OCI-LY1 (cell line): ENCODE data around the gene IL4I1.

Experiments
- H2AFZ ChIP-seq: fragments of 200-600 bp; sonication (generic), shearing (Covaris generic); 2 replicates; pipeline ENCODE4 v1.6.0; 2014; ENCODE audit warnings: antibody characterized with exemption, mild to moderate bottlenecking, low read length
- H3F3A ChIP-seq: fragments of 200-600 bp; sonication (generic), shearing (Covaris generic); 2 replicates; pipeline ENCODE4 v1.6.0; 2014; ENCODE audit warnings: mild to moderate bottlenecking, antibody characterized with exemption, low read length, moderate library complexity; ENCODE audit not compliant: insufficient read depth
- H3K27ac ChIP-seq: fragments of 200-600 bp; sonication (generic); 2 replicates; pipeline ENCODE4 v1.5.1; 2014; ENCODE audit warnings: low read length, mixed run types, mild to moderate bottlenecking, low read depth; ENCODE audit not compliant: poor library complexity, severe bottlenecking
- H3K27me3 ChIP-seq: fragments of 200-600 bp; sonication (generic); 2 replicates; pipeline ENCODE4 v1.6.0; 2014; ENCODE audit warnings: antibody characterized with exemption, mild to moderate bottlenecking, low read length, moderate library complexity; ENCODE audit not compliant: insufficient read depth
- H3K36me3 ChIP-seq: fragments of 200-600 bp; sonication (generic); 2 replicates; pipeline ENCODE4 v1.6.1; 2014; ENCODE audit warnings: mild to moderate bottlenecking, antibody characterized with exemption, low read length, moderate library complexity, mixed read lengths; ENCODE audit not compliant: insufficient read depth
- H3K4me1 ChIP-seq: fragments of 200-600 bp; sonication (generic); 2 replicates; pipeline ENCODE4 v1.5.1; 2014; ENCODE audit warnings: mild to moderate bottlenecking, low read length, moderate library complexity; ENCODE audit not compliant: insufficient read depth, severe bottlenecking
- H3K4me2 ChIP-seq: fragments of 200-600 bp; sonication (generic), shearing (Covaris generic); 2 replicates; pipeline ENCODE4 v1.6.1; 2014; ENCODE audit warnings: low read length
- H3K4me3 ChIP-seq: fragments of 200-600 bp; sonication (generic); 2 replicates; pipeline ENCODE4 v1.5.1; 2014; ENCODE audit warnings: low read length, low read depth, mild to moderate bottlenecking, mixed read lengths; ENCODE audit not compliant: poor library complexity, severe bottlenecking
- H3K79me2 ChIP-seq: fragments of 200-600 bp; shearing (Covaris generic); 2 replicates; pipeline ENCODE4 v1.6.1; 2016; ENCODE audit warnings: mixed run types, low read length, mixed read lengths; ENCODE audit not compliant: insufficient read depth
- H3K9ac ChIP-seq: fragments of 200-600 bp; sonication (generic), shearing (Covaris generic); 2 replicates; pipeline ENCODE4 v1.6.1; 2014; ENCODE audit warnings: mild to moderate bottlenecking, low read length, mixed read lengths
- H3K9me2 ChIP-seq: fragments of 200-600 bp; sonication (generic), shearing (Covaris generic); 2 replicates; pipeline ENCODE4 v1.6.1; 2014; ENCODE audit warnings: low read depth, mild to moderate bottlenecking, low read length, mixed read lengths
- H3K9me3 ChIP-seq: fragments of 200-600 bp; shearing (Covaris generic); 2 replicates; pipeline ENCODE4 v1.6.1; 2014; ENCODE audit warnings: low read length, mixed read lengths
- H4K20me1 ChIP-seq: fragments of 200-600 bp; sonication (generic), shearing (Covaris generic); 2 replicates; pipeline ENCODE4 v1.6.0; 2016; ENCODE audit warnings: mild to moderate bottlenecking, low read length; ENCODE audit not compliant: insufficient read depth
- CTCF ChIP-seq: fragments of 200-600 bp; sonication (generic), shearing (Covaris generic); IDR thresholded peaks from 2 replicates; pipeline ENCODE4 v1.5.1; 2017; ENCODE audit warnings: mild to moderate bottlenecking, antibody characterized with exemption, low read length, moderate library complexity, mixed read lengths
- EZH2 ChIP-seq: fragments of 200-600 bp; sonication (generic), shearing (Covaris generic); IDR thresholded peaks from 2 replicates; pipeline ENCODE4 v1.8.0; 2017; ENCODE audit warnings: borderline replicate concordance, mixed run types, mild to moderate bottlenecking, antibody characterized with exemption, low read length, moderate library complexity, mixed read lengths

IL4I1 gene

GRCh38 chr19:49855676-49856573 lies 40.8 kb downstream of the IL4I1 start:
- H3K9me2 ChIP-seq: no peaks in the 10 kb centered on the region
- H3K4me3 ChIP-seq: no peak overlapping the region
- no peak overlapping the region for H3K9ac ChIP-seq
- no peak overlapping the region for H2AFZ ChIP-seq
- no peaks in the 10 kb centered on the region for H3K9me3 ChIP-seq
- no peaks in the 10 kb centered on the region for H4K20me1 ChIP-seq
- H3F3A ChIP-seq: no peaks in the 10 kb centered on the region
- H3K36me3 ChIP-seq: peaks cover 66% of the 10 kb centered on the region
- H3K79me2 ChIP-seq: peaks cover 25% of the 10 kb centered on the region
- H3K27ac ChIP-seq: peak overlapping the region; percentile 34
- H3K4me1 ChIP-seq: peaks cover 36% of the 10 kb centered on the region
- H3K27me3 ChIP-seq: no peaks in the 10 kb centered on the region
- no peak overlapping the region for H3K4me2 ChIP-seq
- TF ChIP-seq EZH2 (no peak), CTCF (no peak)

- peak overlapping the region; percentile 34 for H3K27ac ChIP-seq
- H3K4me2 ChIP-seq: no peak overlapping the region
- H3K79me2 ChIP-seq: peaks cover 25% of the 10 kb centered on the region
- H3K9me2 ChIP-seq: no peaks in the 10 kb centered on the region
- peaks cover 60% of the 10 kb centered on the region for H3K36me3 ChIP-seq
- H3K9me3 ChIP-seq: no peaks in the 10 kb centered on the region
- H3K4me3 ChIP-seq: no peak overlapping the region
- H4K20me1 ChIP-seq: no peaks in the 10 kb centered on the region
- H3K9ac ChIP-seq: no peak overlapping the region
- peaks cover 35% of the 10 kb centered on the region for H3K4me1 ChIP-seq
- no peak overlapping the region for H2AFZ ChIP-seq
- H3K27me3 ChIP-seq: no peaks in the 10 kb centered on the region
- H3F3A ChIP-seq: no peaks in the 10 kb centered on the region
- no peak for TF ChIP-seq EZH2
- TF ChIP-seq CTCF: no peak
Observed at GRCh38 chr19:49855277-49855675, 41.4 kb downstream of the IL4I1 start.

GRCh38 chr19:49854378-49855263 lies 42.1 kb downstream of the IL4I1 start:
- TF ChIP-seq EZH2 (no peak), CTCF (no peak)
- peak overlapping the region; percentile 98; the same call in 1 of the 2 replicates for H3K4me2 ChIP-seq
- no peaks in the 10 kb centered on the region for H3F3A ChIP-seq
- no peak overlapping the region for H2AFZ ChIP-seq
- H3K79me2 ChIP-seq: peaks cover 25% of the 10 kb centered on the region
- H3K9ac ChIP-seq: no peak overlapping the region
- peaks cover 53% of the 10 kb centered on the region for H3K36me3 ChIP-seq
- no peaks in the 10 kb centered on the region for H3K9me2 ChIP-seq
- H3K9me3 ChIP-seq: no peaks in the 10 kb centered on the region
- no peak overlapping the region for H3K4me3 ChIP-seq
- peaks cover 40% of the 10 kb centered on the region for H3K4me1 ChIP-seq
- peak overlapping the region; percentile 62 for H3K27ac ChIP-seq
- no peaks in the 10 kb centered on the region for H3K27me3 ChIP-seq
- H4K20me1 ChIP-seq: no peaks in the 10 kb centered on the region
